ENCODE measurements around the gene RAB9B. TPM values are rescaled to one million over a fixed set of nuclear protein-coding genes. Genes with fewer than 3 reads are reported as not detected.

RAB9B gene
- under 1 TPM; 0.63 to 0.79 TPM for total RNA-seq

GRCh38 chrX:103831803-103832544 is at the start of gene RAB9B:
TSS of gene RAB9B (minus strand) at chrX:103832257. CDS start at chrX:103825784, 6,473 bp downstream.

GRCh38 chrX:103776546-103776945 is 55.5 kb downstream of the RAB9B start, which contains the start of gene PLP1:
TSS of gene PLP1 (plus strand) at chrX:103776840. CDS start at chrX:103776996, 156 bp downstream.

Other genes starting within 250 kb of the RAB9B start
- gene TCEAL4, start 246.7 kb downstream of the RAB9B start, total RNA-seq = 1 to 10 TPM; 2.2 to 4.0 TPM
- gene TCEAL3, start 224.3 kb downstream of the RAB9B start, total RNA-seq = 1 to 10 TPM; 2.1 to 2.3 TPM
- 1 to 10 TPM; 5.0 to 5.8 TPM for gene TCEAL1, start 203.3 kb downstream of the RAB9B start, total RNA-seq
- gene MORF4L2, start 145.6 kb downstream of the RAB9B start, total RNA-seq = 100 to 1,000 TPM; 108 to 110 TPM
- not detected for gene TMEM31, start 121.3 kb downstream of the RAB9B start, total RNA-seq
- gene PLP1, start 55.4 kb downstream of the RAB9B start, total RNA-seq = not detected
- 1 to 10 TPM; 8.1 to 8.6 TPM for gene TMSB15B, start 130.4 kb upstream of the RAB9B start, total RNA-seq
- gene H2BW1, start 181.5 kb upstream of the RAB9B start, total RNA-seq = not detected
- not detected for gene H2BW2, start 207.7 kb upstream of the RAB9B start, total RNA-seq
- gene TMSB15C, start 244.0 kb upstream of the RAB9B start, total RNA-seq = 1 to 10 TPM; 2.9 to 4.1 TPM